Measurements from ENCODE around the gene DYRK1A.

GRCh38 chr21:37527103-37527502, 160.5 kb downstream of the DYRK1A start:
- no peak for TF ChIP-seq POLR2A (IDR thresholded peaks at IDR 0.05; ENCODE audit: low read length)
- TF ChIP-seq GATA1 (IDR thresholded peaks at IDR 0.05; ENCODE audit: low read depth, low read length) = no peak

Measured in erythroblast (primary cell).